Psoas muscle (tissue), 8 donors: ENCODE results near the gene SNW1. TPM values are rescaled to one million over a fixed set of nuclear protein-coding genes. Genes with fewer than 3 reads are reported as not detected.
A peak's percentile ranks its signal among the peaks of the same experiment; 100 is the strongest.
"Not testable (repeated sequence)": the region's sequence is repeated elsewhere in the genome, so short reads cannot be mapped to it uniquely, and the experiment has no call there.

Experiments used
- ATAC-seq, 4 donors: fragments of 200-7000 bp; cut with Tn5 transposase; one replicate each; pipeline ENCODE4 v1.9.1; 2020; ENCODE audit warnings: moderate library complexity in 3 of 4, mild to moderate bottlenecking in 2 of 4
- DNase-seq, 2 donors: peaks; one replicate each; pipeline ENCODE4 v3.0.0-alpha.2; 2020
- H3K27ac ChIP-seq: fragments of 200-600 bp; one replicate; pipeline ENCODE4 v1.8.0; 2022
- H3K27me3 ChIP-seq, 3 donors: fragments of 200-600 bp in 1 of 3; one replicate each; pipeline versions ENCODE4 v1.6.1 to v1.8.0; 2013 to 2022; ENCODE audit warnings: low read length in 2 of 3, mild to moderate bottlenecking in 2 of 3, moderate library complexity in 1 of 3; ENCODE audit not compliant: insufficient read depth in 3 of 3
- H3K36me3 ChIP-seq, 2 donors: fragments of 200-600 bp in 1 of 2; one replicate each; pipeline versions ENCODE4 v1.6.1 to v1.8.0; 2013 to 2022; ENCODE audit warnings: low read depth in 1 of 2, mild to moderate bottlenecking in 1 of 2, moderate library complexity in 1 of 2; ENCODE audit not compliant: insufficient read depth in 1 of 2
- H3K4me1 ChIP-seq: fragments of 200-600 bp; one replicate; pipeline ENCODE4 v1.8.0; 2022
- H3K4me3 ChIP-seq: fragments of 200-600 bp; one replicate; pipeline ENCODE4 v1.8.0; 2022; ENCODE audit warnings: mild to moderate bottlenecking
- H3K9me3 ChIP-seq: fragments of 200-600 bp; one replicate; pipeline ENCODE4 v1.8.0; 2022
- CTCF ChIP-seq: fragments of 200-600 bp; IDR thresholded peaks from one replicate; pipeline ENCODE4 v1.8.0; 2022; ENCODE audit warnings: antibody characterized with exemption
- WGBS, 3 donors: extraction: QIAGEN DNeasy Blood & Tissue Kit; methylation state at CpG; one replicate each; pipeline versions ENCODE4 v1.1.6 to v1.1.7; 2013; 5-methylcytosine and 5-hydroxymethylcytosine counted together
- intact Hi-C, 2 donors: fragments of 100-400 bp; cut with DNase I; formaldehyde crosslinking; loops; one replicate each; pipeline versions ENCODE4 v1.11.0 to v1.14.2; 2022
- polyA plus RNA-seq, 3 donors: library from polyadenylated mRNA; stranded (reverse); fragments of 200-250 nt; gene quantifications; one replicate each; pipeline ENCODE4 v1.2.3, GENCODE V29; 2013
- total RNA-seq, 4 donors: library from RNA; stranded (reverse); fragmentation: NEBNext Ultra II Directional in 2 of 4; extraction: Animal tissue kit (Norgen Biotek cat#: 25700) in 2 of 4; gene quantifications; one replicate each; pipeline versions ENCODE4 v1.2.1 to v1.2.4, GENCODE V29; 2021 to 2023
- donor health status: healthy with polysubstance abuse.
- donor health status: DM: no; HTN: no; CAD: no; lungs with moderate emphysema.
- donor health status: Bipolar disorder and iron deficiency.
- donor health status: healthy.
- donor health status: DM: yes; HTN: yes; CAD: no.
- donor health status: DM: no; HTN: no; CAD: no.
- donor health status: DM: no; HTN: no; CAD: no.
- donor health status: DM: yes; HTN: yes; CAD: no.

The SNW1 gene
- total and polyA plus RNA-seq, 7 donors = 49.2 to 95.0 (median 64.5) TPM

DNA sequence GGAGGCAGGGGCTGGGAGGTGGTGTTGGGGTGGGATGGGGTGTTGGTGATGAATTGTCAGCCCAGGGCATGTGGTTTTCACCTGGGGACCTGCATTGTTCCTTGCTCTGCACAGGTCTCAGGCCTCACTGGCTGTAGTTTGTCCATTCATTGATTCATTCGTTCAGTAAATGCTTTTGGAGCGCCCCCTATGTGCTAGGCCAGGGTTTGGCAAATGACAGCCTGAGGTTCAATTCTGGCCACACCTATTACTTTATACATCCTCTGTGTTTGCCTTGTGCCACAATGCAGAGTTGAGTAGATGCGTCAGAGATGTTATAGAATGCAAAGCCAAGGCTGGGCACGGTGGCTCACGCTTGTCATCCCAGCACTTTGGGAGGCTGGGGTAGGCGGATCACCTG, 43.6 kb upstream of the SNW1 start:
- H3K4me1 ChIP-seq = no peaks in the 10 kb centered on the region
- H3K27ac ChIP-seq = no peak overlapping the region
- WGBS, 3 donors = 62 to 65% (median 62%) methylated on average over 6 of the region's 6 CpGs
- no peak for TF ChIP-seq CTCF
- no peaks in the 10 kb centered on the region for H3K9me3 ChIP-seq
- H3K36me3 ChIP-seq = no peaks in the 10 kb centered on the region
- no peak overlapping the region for H3K4me3 ChIP-seq
- no peaks in the 10 kb centered on the region for H3K27me3 ChIP-seq
- ATAC-seq = no peak
- no peak for DNase-seq
- intact Hi-C loops = no loop called here

- H3K27ac ChIP-seq = peak overlapping the region; percentile 97
- H3K27me3 ChIP-seq = no peaks in the 10 kb centered on the region
- intact Hi-C loops = no loop called here
- H3K36me3 ChIP-seq = no peaks in the 10 kb centered on the region
- no peaks in the 10 kb centered on the region for H3K9me3 ChIP-seq
- peak overlapping the region; percentile 79 for H3K4me3 ChIP-seq
- ATAC-seq (no peak), DNase-seq (no peak)
- TF ChIP-seq CTCF = no peak
- peaks cover 4% of the 10 kb centered on the region for H3K4me1 ChIP-seq
- 78 to 88% (median 81%) methylated on average over 1 of the region's 1 CpG for WGBS, 3 donors
These were observed 39.9 kb upstream of the SNW1 start for GRCh38 chr14:77800814-77801213.

DNA sequence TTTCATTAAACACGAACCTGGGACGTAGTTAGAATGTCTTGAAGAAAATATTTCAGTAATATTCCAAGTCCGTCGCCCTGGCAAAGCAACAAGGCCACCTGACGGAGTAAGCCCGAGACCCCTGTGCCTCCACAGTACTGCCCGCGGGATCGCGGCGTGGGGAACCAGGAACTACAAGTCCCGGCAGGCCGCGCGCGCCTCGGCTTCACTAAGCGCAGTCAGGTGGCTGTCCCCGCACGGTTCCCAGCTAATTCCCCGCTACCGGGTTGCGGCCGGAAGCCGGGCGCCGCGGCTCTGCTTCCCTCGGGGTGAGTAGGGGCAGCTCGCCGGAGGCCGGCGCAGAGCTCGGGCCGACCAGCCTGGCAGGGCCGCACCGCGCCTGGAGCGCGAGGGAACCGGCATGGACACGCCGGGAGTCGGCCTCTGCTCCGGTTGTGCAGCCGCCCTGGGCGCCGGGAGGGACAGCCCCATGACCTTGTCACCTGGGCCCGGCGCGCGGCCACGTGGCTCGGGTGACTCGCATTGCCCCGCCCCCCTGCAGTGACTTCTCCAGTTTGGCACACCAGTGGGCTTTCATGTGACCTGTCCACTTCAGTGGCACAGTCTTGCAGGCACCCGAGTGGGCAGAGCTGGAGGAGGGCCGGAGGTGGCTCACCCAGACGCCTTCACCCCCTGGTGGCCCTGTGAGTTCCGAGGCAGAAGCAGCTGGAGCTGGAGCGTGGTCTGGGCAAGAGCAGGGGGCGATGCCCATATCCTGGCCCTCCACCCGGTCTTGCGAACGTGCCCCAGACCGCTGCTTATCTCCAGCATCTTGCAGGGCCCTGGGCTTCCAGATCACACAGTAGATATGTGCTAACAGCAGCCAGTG, 39.1 kb upstream of the SNW1 start, which contains the start of gene ADCK1:
TSS of gene ADCK1 (plus strand) at position 247 of the 868 bp plus-strand sequence. CDS start 18,870 bp downstream, outside the sequence.
- H3K27me3 ChIP-seq = no peaks in the 10 kb centered on the region
- TF ChIP-seq CTCF = peak; percentile 42
- DNase-seq (peak; percentile 94 to 97), ATAC-seq (peak; percentile 97 to 98 (median 98))
- H3K4me1 ChIP-seq = peaks cover 5% of the 10 kb centered on the region
- H3K27ac ChIP-seq = peak within 1 kb of the TSS; percentile 97
- peak within 1 kb of the TSS; percentile 79 for H3K4me3 ChIP-seq
- no peaks in the 10 kb centered on the region for H3K9me3 ChIP-seq
- WGBS, 3 donors = 0 to 1% (median 1%) methylated on average over 41 to 66 of the region's 66 CpGs
- no peaks in the 10 kb centered on the region for H3K36me3 ChIP-seq
- intact Hi-C loops = loop anchor here (1.0 to 2.0 kb wide), 2 partner anchors 39 kb away; partner anchors contain the start of gene SNW1 (in 2 of the 2)

DNA sequence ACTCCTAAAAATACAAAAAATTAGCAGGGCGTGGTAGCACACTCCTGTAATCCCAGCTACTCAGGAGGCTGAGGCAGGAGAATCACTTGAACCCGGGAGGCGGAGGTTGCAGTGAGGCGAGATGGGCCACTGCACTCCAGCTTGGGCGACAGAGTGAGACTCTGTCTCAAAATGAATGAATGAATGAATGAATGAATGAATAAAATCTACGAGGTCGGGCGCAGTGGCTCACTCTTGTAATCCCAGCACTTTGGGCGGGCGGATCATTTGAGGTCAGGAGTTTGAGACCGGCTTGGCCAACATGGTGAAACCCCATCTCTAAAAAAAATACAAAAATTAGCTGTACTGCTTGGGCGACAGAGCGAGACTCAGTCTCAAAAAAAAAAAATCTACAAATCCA, 38.5 kb upstream of the SNW1 start:
- peak in 1 of 2 donors; percentile 52 for DNase-seq

GRCh38 chr14:77794357-77794756, 33.4 kb upstream of the SNW1 start:
- Histone ChIP-seq H3K36me3 (no peaks in the 10 kb centered on the region), H3K27me3 (no peaks in the 10 kb centered on the region), H3K27ac (no peak overlapping the region), H3K4me1 (peaks cover 5% of the 10 kb centered on the region), H3K9me3 (no peaks in the 10 kb centered on the region), H3K4me3 (no peak overlapping the region)
- intact Hi-C loops = no loop called here
- DNase-seq (no peak), ATAC-seq (no peak)
- no peak for TF ChIP-seq CTCF
- WGBS, 3 donors = 53 to 84% (median 64%) methylated on average over 4 of the region's 4 CpGs

More for the DNA sequence above, 38.5 kb upstream of the SNW1 start:
- intact Hi-C loops = loop anchor here (1.0 to 2.0 kb wide), 2 partner anchors 38 to 39 kb away; partner anchors contain the start of gene SNW1 (in 2 of the 2)
- Histone ChIP-seq H3K4me3 (peak overlapping the region; percentile 79), H3K27ac (peak overlapping the region; percentile 97)
- not testable (repeated sequence) for ATAC-seq, H3K36me3 ChIP-seq, H3K27me3 ChIP-seq, H3K9me3 ChIP-seq, H3K4me1 ChIP-seq
- 69 to 76% (median 72%) methylated on average over 13 of the region's 13 CpGs for WGBS, 3 donors

DNA sequence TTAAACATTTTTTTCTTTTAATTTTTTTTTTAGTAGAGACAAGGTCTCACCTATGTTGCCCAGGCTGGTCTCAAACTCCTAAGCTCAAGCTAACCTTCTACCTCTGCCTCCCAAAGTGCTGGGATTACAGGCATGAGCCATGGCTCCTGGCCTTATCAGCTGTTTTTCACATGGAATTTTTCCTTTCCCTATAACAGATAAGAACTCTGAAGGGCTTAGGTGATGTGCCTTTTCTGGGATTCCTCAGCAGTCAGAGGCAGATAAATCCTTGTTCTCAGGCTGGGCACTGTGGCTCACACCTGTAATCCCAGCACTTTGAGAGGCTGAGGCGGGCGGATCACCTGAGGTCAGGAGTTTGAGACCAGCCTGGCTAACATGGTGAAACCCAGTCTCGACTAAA, 32.3 kb upstream of the SNW1 start:
- H3K27ac ChIP-seq, H3K4me3 ChIP-seq, H3K27me3 ChIP-seq, ATAC-seq, intact Hi-C loops, H3K4me1 ChIP-seq, DNase-seq, H3K36me3 ChIP-seq, H3K9me3 ChIP-seq: not testable (repeated sequence)
- WGBS, 3 donors = 86 to 92% (median 91%) methylated on average over 3 of the region's 3 CpGs
